HepG2 (cell line): ENCODE measurements around the gene RTKN2. TPM values are rescaled to one million over a fixed set of nuclear protein-coding genes. Genes with fewer than 3 reads are reported as not detected.

Source experiments
- ATAC-seq: fragments of 200-7000 bp; cut with Tn5 transposase; 3 replicates; pipeline ENCODE4 v1.9.1; 2020; ENCODE audit warnings: mild to moderate bottlenecking, moderate library complexity
- BruUV-seq: library from RNA; stranded (reverse); fragments of 400-500 nt; replicated peaks from 2 replicates; lab custom pipeline; 2021; lab: Mats Ljungman, UMichigan
- CTCF ChIA-PET: fragments of 300-600 bp; formaldehyde crosslinking; extraction: SDS; loops from one replicate; lab custom pipeline; 2021; ENCODE audit warnings: low total read pairs, inconsistent platforms, low intra/inter-chr PET ratio; lab: Yijun Ruan, JAX
- POLR2A ChIA-PET: fragments of 350-600 bp; sonication (Branson Sonifier 250); formaldehyde crosslinking; loops from one replicate; lab custom pipeline; 2020; ENCODE audit warnings: antibody characterized with exemption, inconsistent platforms; lab: Yijun Ruan, JAX
- DNase-seq: peaks from one replicate; pipeline ENCODE4 v3.0.0-alpha.2; 2015; ENCODE audit warnings: low spot score
- FAIRE-seq: peaks from 3 replicates; lab custom pipeline; 2011; peaks lifted over from hg19 to GRCh38; lab: Jason Lieb, UNC
- H2AFZ ChIP-seq: one replicate; pipeline ENCODE4 v1.6.1; 2011; ENCODE audit warnings: low read length, inconsistent platforms
- H3K27ac ChIP-seq: fragments of 300-600 bp; 3 replicates; pipeline ENCODE4 v1.8.0; 2011; ENCODE audit warnings: mixed run types, mild to moderate bottlenecking, mixed read lengths, low read length, inconsistent platforms; ENCODE audit not compliant: insufficient read depth; ENCODE audit errors: extremely low read length
- H3K27me3 ChIP-seq, 2 experiments: fragments of 200-600 bp in 1 of 2; 2 replicates in 1 of 2; 3 replicates in 1 of 2; pipeline versions ENCODE4 v1.6.0 to v1.8.0; 2011; ENCODE audit warnings: low read length in 2 of 2, mild to moderate bottlenecking in 2 of 2, moderate library complexity in 2 of 2, inconsistent platforms in 1 of 2; ENCODE audit not compliant: insufficient read depth in 2 of 2, control insufficient read depth in 1 of 2
- H3K36me3 ChIP-seq, 2 experiments: fragments of 200-600 bp in 1 of 2; replicated peaks in 1 of 2; 2 replicates in 1 of 2; 3 replicates in 1 of 2; pipeline versions ENCODE4 v1.5.1 to v1.8.0; 2011; ENCODE audit warnings: low read length in 2 of 2, inconsistent platforms in 1 of 2; ENCODE audit not compliant: insufficient read depth in 2 of 2, control insufficient read depth in 1 of 2
- H3K4me1 ChIP-seq: 2 replicates; pipeline ENCODE4 v1.5.1; 2012; ENCODE audit warnings: low read length, inconsistent platforms; ENCODE audit not compliant: insufficient read depth
- H3K4me2 ChIP-seq: 2 replicates; pipeline ENCODE4 v1.6.0; 2011; ENCODE audit warnings: low read depth, low read length, inconsistent platforms
- H3K4me3 ChIP-seq, 3 experiments: fragments of 200-600 bp in 1 of 3; sonication (generic), shearing (Covaris generic) in 1 of 3; replicated peaks in 1 of 3; 2 replicates each; pipeline ENCODE4 v1.5.1; 2011 to 2016; ENCODE audit warnings: low read length in 3 of 3, inconsistent platforms in 2 of 3, low read depth in 2 of 3, mild to moderate bottlenecking in 2 of 3, control low read depth in 1 of 3, mixed read lengths in 1 of 3; ENCODE audit not compliant: insufficient read depth in 1 of 3
- H3K79me2 ChIP-seq: one replicate; pipeline ENCODE4 v1.6.1; 2011; ENCODE audit warnings: low read length, inconsistent platforms; ENCODE audit not compliant: insufficient read depth
- H3K9ac ChIP-seq: 2 replicates; pipeline ENCODE4 v1.6.0; 2011; ENCODE audit warnings: mild to moderate bottlenecking, low read depth, low read length, inconsistent platforms; ENCODE audit not compliant: insufficient read depth
- H3K9me3 ChIP-seq: 2 replicates; pipeline ENCODE4 v1.5.1; 2012; ENCODE audit warnings: mild to moderate bottlenecking, low read length
- H4K20me1 ChIP-seq: 2 replicates; pipeline ENCODE4 v1.6.0; 2011; ENCODE audit warnings: inconsistent platforms, mild to moderate bottlenecking, low read length, moderate library complexity; ENCODE audit not compliant: insufficient read depth
- AKAP8 ChIP-seq: sonication (generic); formaldehyde crosslinking; IDR thresholded peaks from 2 replicates; pipeline ENCODE4 v1.5.1; 2020; ENCODE audit warnings: mild to moderate bottlenecking, missing genetic modification reagents
- DPF2 ChIP-seq: sonication (generic); formaldehyde crosslinking; IDR thresholded peaks from 2 replicates; pipeline ENCODE4 v1.4.0; 2020; ENCODE audit warnings: mild to moderate bottlenecking, low read depth, missing genetic modification reagents, borderline replicate concordance
- ELF1 ChIP-seq: sonication (generic); formaldehyde crosslinking; IDR thresholded peaks from 2 replicates; pipeline ENCODE4 v1.4.0; 2020; ENCODE audit warnings: missing genetic modification reagents
- FOXJ3 ChIP-seq: sonication (generic); formaldehyde crosslinking; IDR thresholded peaks from 2 replicates; pipeline ENCODE4 v1.4.0; 2020; ENCODE audit warnings: missing genetic modification reagents, mild to moderate bottlenecking, borderline replicate concordance
- GLMP ChIP-seq: sonication (generic); formaldehyde crosslinking; IDR thresholded peaks from 2 replicates; pipeline ENCODE4 v1.9.0; 2021; ENCODE audit warnings: missing genetic modification reagents, mild to moderate bottlenecking, borderline replicate concordance
- IKZF4 ChIP-seq: sonication (generic); formaldehyde crosslinking; IDR thresholded peaks from 2 replicates; pipeline ENCODE4 v1.5.1; 2020; ENCODE audit warnings: borderline replicate concordance, mild to moderate bottlenecking, low read depth, missing genetic modification reagents; ENCODE audit errors: not compliant biosample characterization
- KLF15 ChIP-seq: sonication (generic); formaldehyde crosslinking; IDR thresholded peaks from 2 replicates; pipeline ENCODE4 v1.8.1; 2023; ENCODE audit warnings: borderline replicate concordance, mild to moderate bottlenecking, inconsistent platforms, missing genetic modification reagents, mixed read lengths
- MIER3 ChIP-seq: IDR thresholded peaks from 2 replicates; pipeline ENCODE4 v1.6.1; 2016; ENCODE audit warnings: missing compliant biosample characterization, borderline replicate concordance
- POGK ChIP-seq: sonication (generic); formaldehyde crosslinking; conservative IDR thresholded peaks from 2 replicates; pipeline ENCODE4 v1.8.0; 2022; ENCODE audit warnings: mild to moderate bottlenecking, moderate library complexity, missing genetic modification reagents
- POGZ ChIP-seq: sonication (generic); formaldehyde crosslinking; IDR thresholded peaks from 2 replicates; pipeline ENCODE4 v1.4.0; 2020; ENCODE audit warnings: mild to moderate bottlenecking, missing genetic modification reagents
- TCF12 ChIP-seq, 2 experiments: fragments of 450-650 bp in 1 of 2; sonication (generic) in 1 of 2; formaldehyde crosslinking in 1 of 2; IDR thresholded peaks; 2 replicates each; pipeline versions ENCODE4 v1.6.1 to v1.8.0; 2017 to 2022; ENCODE audit warnings: antibody characterized with exemption in 1 of 2, mild to moderate bottlenecking in 1 of 2, missing genetic modification reagents in 1 of 2, moderate library complexity in 1 of 2
- ZKSCAN1 ChIP-seq: fragments of 150-350 bp; IDR thresholded peaks from 2 replicates; pipeline ENCODE4 v1.6.1; 2014; ENCODE audit warnings: low read length
- ZNF431 ChIP-seq: sonication (generic); formaldehyde crosslinking; IDR thresholded peaks from 2 replicates; pipeline ENCODE4 v1.9.0; 2022; ENCODE audit warnings: missing genetic modification reagents, low read depth, mild to moderate bottlenecking, borderline replicate concordance
- ZNF496 ChIP-seq: sonication (generic); formaldehyde crosslinking; IDR thresholded peaks from 2 replicates; pipeline ENCODE4 v1.8.1; 2023; ENCODE audit warnings: mild to moderate bottlenecking, moderate library complexity, missing genetic modification reagents; ENCODE audit not compliant: insufficient replicate concordance
- ZNF704 ChIP-seq: sonication (generic); formaldehyde crosslinking; IDR thresholded peaks from 2 replicates; pipeline ENCODE4 v1.8.1; 2023; ENCODE audit warnings: mild to moderate bottlenecking, inconsistent platforms, moderate library complexity, missing genetic modification reagents, borderline replicate concordance
- ZSCAN31 ChIP-seq: sonication (generic); formaldehyde crosslinking; IDR thresholded peaks from 2 replicates; pipeline ENCODE4 v1.5.0; 2020; ENCODE audit warnings: low read depth, mild to moderate bottlenecking, missing genetic modification reagents
- ZSCAN5A ChIP-seq: sonication (generic); formaldehyde crosslinking; IDR thresholded peaks from 2 replicates; pipeline ENCODE4 v1.8.0; 2022; ENCODE audit warnings: mild to moderate bottlenecking, missing genetic modification reagents, borderline replicate concordance
- WGBS: methylation state at CpG from one replicate; pipeline ENCODE4 v1.1.6; 2017; ENCODE audit warnings: low lambda C conversion rate; 5-methylcytosine and 5-hydroxymethylcytosine counted together
- in situ Hi-C: cut with HindIII; loops from 2 replicates; pipeline ENCODE4 v1.10.0; 2017; ENCODE audit warnings: low pct_unique_long_range_greater_than_20kb; ENCODE audit not compliant: extremely low pct_ligation_motif_present
- intact Hi-C: fragments of 100-400 bp; cut with micrococcal nuclease; formaldehyde crosslinking; loops from one replicate; pipeline ENCODE4 v1.10.0; 2022; ENCODE audit not compliant: unreplicated experiment
- polyA plus RNA-seq, 8 experiments: library from polyadenylated mRNA; depleted of rRNA in 3 of 8; stranded (reverse) in 7 of 8; unstranded in 1 of 8; fragments of >200 nt; fragmentation: Illumina TruSeq in 4 of 8; extraction: Trizol in 4 of 8; gene quantifications; 2 replicates each; pipeline versions ENCODE4 v1.2.1 to v1.2.3, GENCODE V29; 2011 to 2016; ENCODE audit warnings: low read depth in 4 of 8, missing spikeins in 1 of 8, mixed read lengths in 1 of 8; ENCODE audit not compliant: insufficient read depth in 1 of 8
- total RNA-seq, 5 experiments: library from RNA; depleted of rRNA; stranded (reverse); fragments of >200 nt; fragmentation: Illumina TruSeq; extraction: Trizol; gene quantifications; 2 replicates each; pipeline ENCODE4 v1.2.3, GENCODE V29; 2016; ENCODE audit warnings: low read depth in 1 of 5
- TF ChIP-seq, protein P1 (sequence below): sonication (generic); formaldehyde crosslinking; conservative IDR thresholded peaks from 2 replicates; pipeline ENCODE4 v1.5.0; 2020; ENCODE audit warnings: missing genetic modification reagents

The RTKN2 gene
- total and polyA plus RNA-seq, 2 of the 13 experiments (the other 11 are each of a cell fraction or from before 2014, with no cell fraction given), result 2.2 to 7.0 TPM

- no TSS peak for BruUV-seq
- TF ChIP-seq TCF12 (IDR thresholded peaks at IDR 0.05), result no peak
- no peak for TF ChIP-seq TCF12 (CRISPR knock-in tag; IDR thresholded peaks at IDR 0.05)
- no peak for TF ChIP-seq ELF1 (CRISPR knock-in tag)
- no peak for TF ChIP-seq KLF15 (CRISPR knock-in tag)
- TF ChIP-seq GLMP, result no peak
- no peak for TF ChIP-seq ZKSCAN1
- no peak for TF ChIP-seq ZNF431 (CRISPR knock-in tag)
- no peak for TF ChIP-seq DPF2 (CRISPR knock-in tag)
- no peak for TF ChIP-seq MIER3 (CRISPR knock-in tag)
- no peak for TF ChIP-seq ZNF496 (CRISPR knock-in tag)
- no peak for TF ChIP-seq AKAP8 (CRISPR knock-in tag)
- no peak for TF ChIP-seq ZNF704
- TF ChIP-seq POGZ (CRISPR knock-in tag), result no peak
- TF ChIP-seq ZSCAN31 (CRISPR knock-in tag), result no peak
- TF ChIP-seq FOXJ3 (CRISPR knock-in tag), result no peak
- TF ChIP-seq IKZF4 (CRISPR knock-in tag), result no peak
- no peak for TF ChIP-seq POGK
- TF ChIP-seq, protein P1, sequence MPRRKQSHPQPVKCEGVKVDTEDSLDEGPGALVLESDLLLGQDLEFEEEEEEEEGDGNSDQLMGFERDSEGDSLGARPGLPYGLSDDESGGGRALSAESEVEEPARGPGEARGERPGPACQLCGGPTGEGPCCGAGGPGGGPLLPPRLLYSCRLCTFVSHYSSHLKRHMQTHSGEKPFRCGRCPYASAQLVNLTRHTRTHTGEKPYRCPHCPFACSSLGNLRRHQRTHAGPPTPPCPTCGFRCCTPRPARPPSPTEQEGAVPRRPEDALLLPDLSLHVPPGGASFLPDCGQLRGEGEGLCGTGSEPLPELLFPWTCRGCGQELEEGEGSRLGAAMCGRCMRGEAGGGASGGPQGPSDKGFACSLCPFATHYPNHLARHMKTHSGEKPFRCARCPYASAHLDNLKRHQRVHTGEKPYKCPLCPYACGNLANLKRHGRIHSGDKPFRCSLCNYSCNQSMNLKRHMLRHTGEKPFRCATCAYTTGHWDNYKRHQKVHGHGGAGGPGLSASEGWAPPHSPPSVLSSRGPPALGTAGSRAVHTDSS (CRISPR knock-in tag), result no peak
- TF ChIP-seq ZSCAN5A (CRISPR knock-in tag), result no peak
Observed at GRCh38 chr10:62195675-62195926, 73.0 kb downstream of the RTKN2 start.

More at GRCh38 chr10:62195675-62195926, 73.0 kb downstream of the RTKN2 start:
- ATAC-seq, result no peak
- POLR2A ChIA-PET, result no interaction called here
- Histone ChIP-seq H3K79me2 (no peaks in the 10 kb centered on the region), H3K27me3 (no peaks in the 10 kb centered on the region), H3K4me1 (0 out of 2 replicates have a peak, but pooled peaks cover 6% of the 10 kb centered on the region), H3K27ac (no peak overlapping the region), H3K9ac (no peak overlapping the region), H3K4me3 (no peak overlapping the region), H3K36me3 (peaks cover 3 to 6% of the 10 kb centered on the region in 2 experiments; a peak in 3 of 5 replicates), H3K9me3 (no peaks in the 10 kb centered on the region), H2AFZ (no peak overlapping the region), H4K20me1 (no peaks in the 10 kb centered on the region), H3K4me2 (no peak overlapping the region)
- intact Hi-C loops (loop anchor here (5.0 kb wide), 1 partner anchor 297 kb away; no protein-coding TSS in a partner anchor), in situ Hi-C loops (no loop called here)
- FAIRE-seq, result no peak
- WGBS, result 86% methylated on average over 1 of the region's 1 CpG
- CTCF ChIA-PET, result no interaction called here
- no peak for DNase-seq
